GM06990 (cell line): ENCODE data around the gene CHST13.

Experiments used
- DNase-seq: peaks from one replicate; pipeline ENCODE4 v3.0.0-alpha.2; 2011; ENCODE audit not compliant: insufficient read length; ENCODE audit errors: extremely low read depth
- H3K27me3 ChIP-seq: replicated peaks from 2 replicates; pipeline ENCODE4 v1.6.0; 2011; ENCODE audit warnings: low read length; ENCODE audit not compliant: control insufficient read depth, insufficient read depth
- H3K36me3 ChIP-seq: 2 replicates; pipeline ENCODE4 v1.5.1; 2011; ENCODE audit warnings: low read length; ENCODE audit not compliant: control insufficient read depth, insufficient read depth
- H3K4me3 ChIP-seq: replicated peaks from 2 replicates; pipeline ENCODE4 v1.5.1; 2011; ENCODE audit warnings: low read depth, mild to moderate bottlenecking, control low read depth, low read length
- TF ChIP-seq, protein P1 (sequence below): IDR thresholded peaks from 2 replicates; pipeline ENCODE4 v1.5.1; 2011; ENCODE audit warnings: low read length, control low read depth, mild to moderate bottlenecking, inconsistent platforms; ENCODE audit not compliant: insufficient read depth, poor library complexity, severe bottlenecking

Gene CHST13

DNA sequence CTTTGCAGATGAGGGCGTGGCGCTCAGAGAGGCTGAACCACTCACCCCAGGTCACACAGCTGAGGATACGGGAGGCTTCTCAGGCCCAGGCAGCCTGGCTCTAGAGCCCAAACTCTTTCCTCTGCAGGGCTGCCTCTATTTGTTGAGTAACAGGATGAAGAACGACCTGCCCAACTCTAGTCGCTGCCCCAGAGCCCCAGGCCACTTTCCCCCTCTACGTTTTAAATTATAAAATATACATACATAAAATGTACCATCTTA lies 29.1 kb upstream of the CHST13 start:
- TF ChIP-seq, protein P1, sequence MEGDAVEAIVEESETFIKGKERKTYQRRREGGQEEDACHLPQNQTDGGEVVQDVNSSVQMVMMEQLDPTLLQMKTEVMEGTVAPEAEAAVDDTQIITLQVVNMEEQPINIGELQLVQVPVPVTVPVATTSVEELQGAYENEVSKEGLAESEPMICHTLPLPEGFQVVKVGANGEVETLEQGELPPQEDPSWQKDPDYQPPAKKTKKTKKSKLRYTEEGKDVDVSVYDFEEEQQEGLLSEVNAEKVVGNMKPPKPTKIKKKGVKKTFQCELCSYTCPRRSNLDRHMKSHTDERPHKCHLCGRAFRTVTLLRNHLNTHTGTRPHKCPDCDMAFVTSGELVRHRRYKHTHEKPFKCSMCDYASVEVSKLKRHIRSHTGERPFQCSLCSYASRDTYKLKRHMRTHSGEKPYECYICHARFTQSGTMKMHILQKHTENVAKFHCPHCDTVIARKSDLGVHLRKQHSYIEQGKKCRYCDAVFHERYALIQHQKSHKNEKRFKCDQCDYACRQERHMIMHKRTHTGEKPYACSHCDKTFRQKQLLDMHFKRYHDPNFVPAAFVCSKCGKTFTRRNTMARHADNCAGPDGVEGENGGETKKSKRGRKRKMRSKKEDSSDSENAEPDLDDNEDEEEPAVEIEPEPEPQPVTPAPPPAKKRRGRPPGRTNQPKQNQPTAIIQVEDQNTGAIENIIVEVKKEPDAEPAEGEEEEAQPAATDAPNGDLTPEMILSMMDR: no peak
- Histone ChIP-seq H3K27me3 (peaks cover 3% of the 10 kb centered on the region), H3K36me3 (no peaks in the 10 kb centered on the region), H3K4me3 (no peak overlapping the region)
- no peak for DNase-seq

DNA sequence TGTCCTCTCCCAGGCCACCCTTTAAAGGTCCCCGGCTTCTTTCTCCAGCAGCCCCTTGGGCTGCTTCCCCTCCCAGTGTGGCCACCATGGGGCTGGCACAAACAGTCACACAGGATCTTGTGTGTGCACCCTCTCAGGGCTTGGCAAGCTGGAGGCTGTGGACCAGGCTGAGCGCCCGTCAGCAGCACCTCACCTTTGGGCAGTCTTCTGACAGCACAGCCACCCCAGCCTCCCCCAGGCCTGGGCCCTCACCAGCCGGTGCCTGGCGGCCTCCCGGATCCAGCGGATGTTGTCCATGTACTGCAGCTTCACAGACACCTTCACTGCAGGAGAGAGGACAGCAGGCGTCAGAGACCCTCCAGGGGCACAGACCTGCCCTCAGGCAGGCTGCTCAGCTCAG lies 28.2 kb upstream of the CHST13 start:
- TF ChIP-seq, protein P1: no peak
- DNase-seq: no peak
- peaks cover 3% of the 10 kb centered on the region for H3K27me3 ChIP-seq

DNA sequence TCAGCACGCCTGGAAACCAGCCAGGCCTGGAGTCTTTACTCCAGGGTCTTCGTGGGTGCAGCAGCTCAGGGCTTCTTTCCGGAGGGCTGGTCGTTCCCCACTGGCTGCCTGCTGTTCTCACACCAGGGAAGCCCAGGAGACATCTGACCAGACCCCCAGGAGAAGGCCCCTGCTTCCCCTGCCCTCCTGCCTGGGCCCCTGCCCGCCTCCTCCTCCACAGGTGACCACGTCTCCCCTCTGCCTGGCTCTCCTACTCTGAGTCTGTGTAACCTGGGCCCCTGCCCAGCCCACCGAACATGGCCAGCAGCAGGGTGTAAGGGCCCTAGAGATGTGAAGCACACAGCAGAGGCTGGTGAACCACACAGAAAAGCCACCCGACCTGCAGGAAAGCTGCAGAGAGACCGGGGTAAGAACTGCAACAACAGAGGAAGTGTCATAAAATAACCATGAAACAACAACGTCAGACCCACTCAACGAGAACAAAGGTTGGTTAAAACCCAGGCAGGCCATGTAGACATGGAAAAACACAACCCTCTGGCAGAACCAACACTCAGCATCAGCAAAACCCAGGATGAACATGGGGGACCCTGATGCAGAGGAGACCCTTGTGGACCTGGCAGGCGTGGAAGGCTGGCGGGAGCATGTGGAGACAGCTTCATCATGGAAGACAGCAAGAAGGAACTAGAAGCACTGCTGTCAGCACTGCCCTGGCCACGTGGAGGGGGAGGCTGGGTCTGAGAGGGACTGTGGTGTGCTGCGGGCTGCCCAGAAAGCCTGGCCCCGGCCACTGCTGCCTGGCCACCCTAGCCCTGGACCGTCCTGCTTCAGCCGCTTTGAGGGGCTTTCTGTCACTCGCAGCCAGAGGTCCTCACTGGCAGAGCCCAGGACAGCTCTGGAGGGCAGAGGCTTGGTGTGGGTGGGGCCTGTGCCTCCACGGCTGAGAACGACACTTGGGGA lies 26.8 kb upstream of the CHST13 start:
- DNase-seq: no peak
- Histone ChIP-seq H3K4me3 (no peak overlapping the region), H3K36me3 (no peaks in the 10 kb centered on the region), H3K27me3 (no peaks in the 10 kb centered on the region)
- TF ChIP-seq, protein P1: no peak

More for the DNA sequence above, 28.2 kb upstream of the CHST13 start:
- Histone ChIP-seq H3K36me3 (no peaks in the 10 kb centered on the region), H3K4me3 (no peak overlapping the region)

DNA sequence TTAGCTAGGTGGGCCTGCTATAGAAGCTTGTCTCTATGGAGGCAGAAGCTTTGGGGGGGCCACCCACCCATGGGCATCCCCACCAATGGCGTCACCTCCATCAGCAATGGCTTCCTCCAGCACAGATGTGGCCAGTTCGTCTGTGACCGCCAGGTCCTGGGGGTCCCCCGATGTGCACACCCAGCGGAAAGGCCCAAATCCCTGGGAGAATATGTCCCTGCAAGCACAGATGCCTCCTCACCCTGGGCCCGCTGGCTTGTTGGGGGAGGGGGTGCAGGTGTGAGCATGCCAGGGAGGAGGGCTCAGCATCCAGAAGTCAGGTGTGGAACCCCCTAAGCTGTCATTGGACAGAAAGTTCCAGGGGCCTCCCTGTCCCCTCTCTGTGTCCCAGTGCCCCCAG lies 26.0 kb upstream of the CHST13 start:
- TF ChIP-seq, protein P1: no peak
- Histone ChIP-seq H3K4me3 (no peak overlapping the region), H3K36me3 (no peaks in the 10 kb centered on the region), H3K27me3 (no peaks in the 10 kb centered on the region)
- no peak for DNase-seq

DNA sequence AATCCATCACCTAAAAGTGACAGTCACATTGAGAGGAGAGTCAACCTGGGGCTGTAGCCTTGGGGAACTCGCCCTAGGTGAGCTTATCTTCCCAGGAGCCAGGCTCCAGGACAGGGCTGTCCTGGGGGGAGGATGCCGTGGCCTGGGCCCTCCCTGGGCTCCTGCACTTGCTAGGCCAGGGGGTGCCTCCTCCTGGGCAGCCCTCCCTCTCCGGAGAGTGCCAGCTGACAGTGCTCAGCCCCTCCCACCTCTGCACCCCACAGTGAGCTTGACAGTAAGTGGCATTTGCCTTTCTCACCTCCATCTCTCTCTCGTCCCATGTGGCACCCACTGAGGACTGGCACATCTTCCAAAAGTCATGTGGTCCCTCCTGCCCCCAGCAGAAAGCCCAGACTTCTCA lies 25.5 kb upstream of the CHST13 start:
- DNase-seq: no peak
- TF ChIP-seq, protein P1: no peak
- H3K36me3 ChIP-seq: no peaks in the 10 kb centered on the region
- no peak overlapping the region for H3K4me3 ChIP-seq
- H3K27me3 ChIP-seq: no peaks in the 10 kb centered on the region
